M059J (cell line): ENCODE measurements around the gene IFIT3. TPM values are rescaled to one million over a fixed set of nuclear protein-coding genes. Genes with fewer than 3 reads are reported as not detected.

Experiments used
- DNase-seq: peaks from one replicate; pipeline ENCODE4 v3.0.0-alpha.2; 2012; ENCODE audit warnings: low read depth
- total RNA-seq: library from RNA; depleted of rRNA; stranded (reverse); fragments of >200 nt; shearing (Covaris generic); gene quantifications from 2 replicates; pipeline ENCODE4 v1.2.3, GENCODE V29; 2014

The IFIT3 gene
- total RNA-seq, 1 experiment from 2014 or later: 380 TPM

- no peak for DNase-seq
Observed at GRCh38 chr10:89357096-89357495, 29.3 kb downstream of the IFIT3 start.

- peak; percentile 36 for DNase-seq
Observed at GRCh38 chr10:89357975-89358374, 30.2 kb downstream of the IFIT3 start.

- no peak for DNase-seq
Observed at GRCh38 chr10:89360157-89360556, 32.4 kb downstream of the IFIT3 start.

DNA sequence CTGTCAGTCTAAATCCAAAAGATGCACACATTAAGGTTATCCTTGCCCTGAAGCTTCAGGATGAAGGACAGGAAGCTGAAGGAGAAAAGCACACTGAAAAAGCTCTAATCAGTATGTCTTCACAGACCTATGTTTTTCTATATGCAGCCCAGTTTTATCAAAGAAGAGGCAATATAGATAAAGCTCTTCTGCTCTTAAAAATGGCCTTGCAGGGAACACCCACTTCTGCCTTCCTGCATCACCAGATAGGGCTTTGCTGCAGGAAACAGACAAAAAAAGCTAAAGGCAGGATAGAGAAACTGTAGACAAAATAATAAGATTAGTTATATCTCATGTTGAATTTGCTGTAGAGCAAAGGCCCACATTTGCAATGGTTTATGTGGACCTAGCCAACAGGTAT is 35.1 kb downstream of the IFIT3 start:
- DNase-seq: no peak

DNA sequence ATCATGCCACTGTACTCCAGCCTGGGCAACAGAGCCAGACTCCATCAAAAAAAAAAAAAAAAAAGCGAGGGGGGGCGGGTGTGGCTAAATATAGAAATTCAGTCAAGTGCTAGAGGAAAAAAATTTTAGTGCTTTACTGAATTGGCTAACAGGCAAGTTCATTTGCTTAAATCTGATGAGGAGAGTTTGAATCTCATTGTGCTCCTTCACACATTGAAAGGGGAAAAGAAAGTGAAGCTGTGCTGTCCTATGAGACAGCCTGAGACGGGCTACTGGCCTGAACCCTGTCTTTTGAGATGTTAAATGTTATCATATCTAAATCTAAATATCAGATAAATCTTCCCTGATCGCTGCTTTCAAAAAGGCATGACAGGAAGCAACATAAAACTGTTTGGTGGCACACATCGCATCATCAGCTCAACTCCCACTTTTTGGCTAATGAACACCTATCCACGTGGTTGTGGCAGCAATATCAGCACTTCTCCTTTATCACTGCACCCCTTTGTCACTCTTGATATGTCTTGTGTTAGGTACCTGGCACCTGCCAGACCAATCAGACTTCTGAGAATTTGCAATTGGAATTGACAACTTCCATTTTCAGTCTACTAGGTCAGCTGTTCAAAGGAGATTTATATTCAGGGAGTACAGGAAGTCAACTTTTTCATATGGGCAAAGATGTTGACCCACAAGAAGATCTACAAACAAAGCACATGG is 36.1 kb downstream of the IFIT3 start:
- DNase-seq: no peak

DNA sequence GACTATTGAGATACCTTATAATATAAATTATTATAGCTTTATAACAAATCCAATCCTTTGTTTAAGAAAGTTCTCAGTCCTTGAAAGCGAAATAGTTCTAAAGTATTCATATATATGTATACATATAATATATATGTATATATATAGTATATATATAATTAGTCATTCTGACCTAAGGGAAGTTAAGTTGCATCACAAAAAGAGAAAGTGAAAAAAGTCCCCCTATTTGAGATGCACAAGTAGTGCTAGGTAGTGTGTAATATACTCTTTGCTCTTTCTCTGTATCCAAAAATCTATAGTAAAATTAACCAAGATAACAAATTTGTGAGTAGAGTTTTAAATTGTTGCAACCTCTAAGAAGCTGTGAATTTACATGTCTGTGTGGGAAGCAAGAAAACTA is 36.7 kb downstream of the IFIT3 start:
- no peak for DNase-seq

- DNase-seq: peak; percentile 49
Observed at GRCh38 chr10:89367529-89367928, 39.7 kb downstream of the IFIT3 start.

DNA sequence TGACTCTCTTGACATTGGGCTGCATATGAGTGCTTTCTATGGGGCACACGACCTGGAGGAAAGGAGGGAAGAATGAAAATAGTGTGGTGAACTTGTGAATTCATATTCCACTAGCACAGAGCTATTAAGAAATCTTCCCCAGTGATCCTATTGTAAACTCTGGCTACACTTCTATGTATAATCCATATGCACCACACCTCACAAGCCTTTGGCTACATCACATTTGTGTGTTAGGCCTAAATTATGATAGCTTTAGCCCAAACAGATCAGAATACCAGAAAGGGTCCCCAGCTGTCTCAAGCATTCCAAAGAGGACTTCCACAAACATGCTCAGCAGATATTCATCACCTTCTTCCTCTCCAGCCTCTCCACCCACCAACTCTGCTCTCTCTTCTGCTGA is 40.3 kb downstream of the IFIT3 start:
- DNase-seq: no peak

- DNase-seq: peak; percentile 77
Observed at GRCh38 chr10:89369156-89370105, 41.6 kb downstream of the IFIT3 start.

DNA sequence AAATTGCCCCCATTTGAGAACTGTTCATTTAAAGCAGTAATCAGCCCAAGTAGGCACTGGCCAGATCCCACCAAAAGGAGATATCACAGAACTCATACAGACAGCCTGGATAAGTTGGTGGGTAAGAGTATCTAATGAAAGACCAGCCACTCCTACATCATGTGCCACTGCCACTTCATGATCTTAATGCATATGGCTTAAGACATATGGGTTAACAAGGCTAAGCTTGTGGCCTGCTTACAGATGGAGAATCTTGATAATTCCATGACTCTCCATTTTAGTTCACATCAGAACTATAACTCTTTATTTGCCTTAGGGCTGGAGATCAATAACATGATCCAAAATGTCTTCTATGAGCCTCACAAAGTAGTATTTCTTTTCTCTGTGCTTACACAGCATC is 43.3 kb downstream of the IFIT3 start:
- DNase-seq: no peak

DNA sequence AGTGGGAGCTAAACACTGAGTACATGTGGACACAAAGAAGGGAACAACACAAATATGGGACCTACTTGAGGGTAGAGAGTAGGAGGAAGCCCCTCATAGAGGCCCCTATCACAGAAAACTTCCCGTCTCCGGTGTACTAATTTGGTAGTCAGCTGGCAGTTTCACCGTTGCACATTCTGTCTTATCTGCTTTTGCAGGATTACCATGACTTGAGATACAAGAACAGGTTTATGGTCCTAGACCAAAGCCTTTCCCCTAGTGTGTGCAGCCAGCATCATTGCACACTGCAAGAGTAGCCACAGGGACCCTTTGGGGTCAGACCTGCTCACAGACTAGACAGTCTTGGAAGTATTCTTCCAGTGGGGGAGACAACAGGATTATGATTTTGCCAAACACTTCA is 44.2 kb downstream of the IFIT3 start:
- DNase-seq: no peak

DNA sequence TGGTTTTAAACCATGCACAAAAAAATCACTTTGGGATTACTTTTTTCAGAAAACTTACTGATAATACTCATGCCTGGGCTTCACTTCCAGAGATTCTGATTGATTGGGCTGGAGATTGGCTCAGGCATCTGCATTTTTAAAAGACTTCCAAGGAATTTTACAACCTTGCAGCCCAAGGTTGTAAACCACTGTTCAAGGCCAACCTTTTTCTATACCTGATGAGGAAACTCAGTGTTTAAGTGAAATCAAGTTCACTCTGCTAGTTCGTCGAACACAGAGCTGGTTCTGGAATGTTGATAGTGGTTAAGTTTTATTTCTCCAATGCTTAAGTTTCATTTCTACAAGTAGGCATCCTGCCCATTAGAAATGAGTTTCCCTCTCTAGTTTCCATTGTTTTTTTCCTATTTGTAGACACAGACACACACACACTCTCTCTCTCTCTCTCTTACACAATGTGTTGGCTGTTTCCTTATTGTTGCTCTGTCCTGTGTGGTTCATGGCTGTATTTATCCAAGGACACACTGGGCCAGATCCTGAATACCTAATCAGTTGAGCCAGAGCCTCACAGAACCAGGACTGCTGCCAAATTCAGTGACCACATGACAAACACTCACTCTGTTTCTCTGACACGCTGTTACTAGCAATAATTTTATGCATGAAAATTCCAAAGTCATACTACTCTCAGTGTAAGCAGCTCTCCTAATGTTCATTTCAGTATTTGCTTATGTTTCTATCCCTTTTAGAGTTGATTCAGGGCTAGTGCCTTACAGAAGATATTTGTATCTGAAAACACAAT is 46.3 kb downstream of the IFIT3 start:
- DNase-seq: peak; percentile 96

DNA sequence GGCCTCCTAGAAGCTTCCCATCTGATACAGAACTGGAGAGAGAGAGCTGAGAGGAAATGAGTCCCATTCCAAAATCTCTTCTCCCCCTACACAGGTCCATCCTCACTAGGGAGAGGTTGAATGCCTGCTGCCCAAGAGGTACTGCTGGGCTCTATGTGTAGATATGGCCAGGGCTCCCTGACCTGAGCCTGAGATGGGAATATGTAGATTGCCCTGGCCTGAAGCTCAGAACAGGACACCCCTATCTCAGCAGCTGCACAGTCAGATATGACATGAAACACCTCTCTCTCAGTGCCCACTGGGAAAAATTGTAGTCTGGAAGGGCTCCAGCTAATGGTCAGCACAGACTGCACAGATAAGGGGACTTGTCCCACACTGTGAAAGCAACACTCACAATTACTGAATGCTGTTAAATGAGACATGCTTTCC is 46.9 kb downstream of the IFIT3 start:
- no peak for DNase-seq

DNA sequence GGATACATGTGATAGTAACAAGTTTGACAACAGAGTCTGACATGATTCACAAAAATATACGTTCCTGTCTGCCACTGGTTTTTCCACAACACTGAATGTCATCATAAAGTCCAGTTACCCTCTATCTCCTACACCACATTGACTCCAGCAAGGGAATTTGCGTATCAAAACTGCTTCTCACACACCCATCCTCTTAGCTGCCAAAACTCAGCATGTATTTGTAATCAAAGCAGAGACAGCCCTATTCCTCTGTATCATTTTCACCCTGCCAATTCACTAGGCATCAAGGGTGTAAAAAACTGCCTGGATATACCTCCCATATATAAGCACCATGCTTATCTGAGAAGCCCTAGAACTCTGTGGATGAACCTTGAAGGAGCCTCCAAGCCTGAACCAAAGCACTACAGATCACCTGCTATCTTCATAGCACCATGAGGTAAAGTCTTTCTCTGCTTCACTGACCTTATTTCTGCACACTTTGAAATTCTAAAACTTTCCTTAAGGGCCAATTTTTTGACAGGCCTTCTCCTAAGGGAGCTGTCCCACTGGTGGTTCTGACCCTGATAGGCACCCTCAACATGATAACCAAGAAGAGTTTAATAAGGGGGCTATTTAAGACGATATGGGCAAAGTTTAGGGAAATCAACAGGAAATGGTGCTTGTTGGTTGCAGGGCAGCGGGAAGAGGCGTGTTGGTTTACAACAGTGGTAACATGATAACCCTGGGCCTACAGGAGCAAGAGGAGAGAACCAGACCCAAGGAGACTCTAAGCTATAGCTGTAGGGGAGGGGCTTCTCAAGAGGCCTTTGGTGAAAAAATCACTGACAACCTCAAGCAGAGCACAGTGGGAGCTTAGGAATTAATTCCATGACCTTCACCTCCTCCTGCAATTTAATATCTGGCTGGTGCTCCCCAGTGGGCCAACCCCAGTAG is 50.2 kb downstream of the IFIT3 start, which contains the start of gene IFIT1B:
IFIT1B (plus strand) TSS at position 352 of the 933 bp plus-strand sequence; CDS start at position 432, 80 bp downstream.
- DNase-seq: no peak

DNA sequence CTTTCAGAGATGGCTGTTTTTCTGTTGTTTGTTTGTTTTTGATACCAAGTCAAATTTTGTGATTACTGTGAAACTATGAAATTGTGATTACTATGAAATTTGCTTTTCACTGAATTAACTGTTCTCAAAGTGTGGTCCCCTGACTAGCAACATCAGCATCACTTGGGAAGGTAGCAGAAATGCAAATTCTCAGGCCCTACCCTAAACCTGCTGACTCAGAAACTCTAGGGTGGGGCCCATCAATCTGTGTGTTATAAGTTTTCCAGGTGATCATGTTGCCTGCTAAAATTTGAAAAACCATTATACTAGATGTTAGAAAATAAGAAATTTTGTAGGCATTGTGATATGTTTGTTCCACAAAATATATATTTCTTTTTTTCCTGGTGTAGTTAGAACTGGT is 51.3 kb downstream of the IFIT3 start:
- DNase-seq: no peak

GRCh38 chr10:89382757-89383156 is 55.0 kb downstream of the IFIT3 start:
- DNase-seq: no peak

DNA sequence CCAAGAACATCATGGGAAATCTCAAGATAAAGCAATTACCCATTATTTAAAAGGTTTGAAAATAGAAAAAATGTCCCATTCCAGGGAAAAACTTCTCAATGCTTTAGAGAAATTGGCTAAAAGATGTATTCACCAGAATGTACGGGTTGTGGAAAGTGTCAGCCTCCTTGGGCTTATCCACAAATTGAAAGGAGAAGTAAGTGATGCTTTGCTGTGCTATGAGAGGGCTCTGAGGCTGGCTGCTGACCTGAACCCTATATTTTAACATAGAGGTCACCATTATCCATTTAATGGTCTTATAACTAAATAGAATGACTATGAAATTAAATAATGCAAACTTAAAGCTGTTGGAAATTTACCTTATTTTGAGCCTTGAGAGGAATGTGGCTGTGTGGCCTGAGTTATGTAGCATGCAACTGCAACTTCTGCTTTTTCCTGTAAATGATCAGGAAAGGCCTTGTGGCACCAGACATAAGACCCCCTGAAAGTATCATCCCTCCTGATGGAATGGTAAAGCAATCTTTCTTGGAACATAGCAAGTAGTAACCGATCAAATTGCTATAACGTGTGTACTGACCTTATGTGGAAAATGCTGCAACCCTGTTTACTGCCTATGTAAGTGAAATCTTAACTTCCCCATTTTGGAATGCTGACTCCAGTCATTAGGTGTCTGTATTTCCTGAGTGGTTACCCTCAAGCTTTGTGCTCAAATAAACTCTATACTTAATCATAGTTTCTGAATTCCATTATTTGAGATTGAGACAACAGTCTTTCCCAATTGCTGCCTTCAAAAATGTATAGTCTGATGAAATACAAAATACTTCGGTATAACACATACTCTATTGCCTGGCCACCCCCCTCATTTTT is 56.9 kb downstream of the IFIT3 start:
- DNase-seq: no peak

DNA sequence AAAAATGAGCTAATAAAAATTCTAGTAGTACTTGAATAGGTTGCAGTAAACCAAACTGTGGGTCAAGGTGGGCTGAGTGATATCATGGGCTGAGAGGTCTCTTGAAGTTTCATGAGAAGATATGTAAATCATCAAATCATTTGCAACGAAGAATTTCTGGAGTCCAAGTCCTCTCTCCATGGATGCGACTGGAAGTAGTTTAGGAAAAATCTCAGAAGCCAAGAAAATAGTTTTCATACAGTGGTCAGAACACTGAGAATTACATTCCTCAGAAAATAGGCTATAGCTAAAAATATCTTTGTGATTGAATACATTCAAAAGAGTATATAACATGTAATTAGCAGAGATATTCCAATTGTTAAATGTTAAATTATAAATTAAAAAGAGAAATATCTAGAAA is 61.0 kb downstream of the IFIT3 start:
- no peak for DNase-seq

- peak; percentile 67 for DNase-seq
Observed at GRCh38 chr10:89389254-89389653, 61.5 kb downstream of the IFIT3 start.
